GM12872 (cell line): Measurements from ENCODE around the gene IGF2BP2.

Source experiments
- TF ChIP-seq, protein P1 (sequence below): IDR thresholded peaks from 3 replicates; pipeline ENCODE4 v1.5.1; 2011; ENCODE audit warnings: low read depth, mild to moderate bottlenecking, low read length, moderate library complexity; ENCODE audit not compliant: insufficient read depth

Gene IGF2BP2

DNA sequence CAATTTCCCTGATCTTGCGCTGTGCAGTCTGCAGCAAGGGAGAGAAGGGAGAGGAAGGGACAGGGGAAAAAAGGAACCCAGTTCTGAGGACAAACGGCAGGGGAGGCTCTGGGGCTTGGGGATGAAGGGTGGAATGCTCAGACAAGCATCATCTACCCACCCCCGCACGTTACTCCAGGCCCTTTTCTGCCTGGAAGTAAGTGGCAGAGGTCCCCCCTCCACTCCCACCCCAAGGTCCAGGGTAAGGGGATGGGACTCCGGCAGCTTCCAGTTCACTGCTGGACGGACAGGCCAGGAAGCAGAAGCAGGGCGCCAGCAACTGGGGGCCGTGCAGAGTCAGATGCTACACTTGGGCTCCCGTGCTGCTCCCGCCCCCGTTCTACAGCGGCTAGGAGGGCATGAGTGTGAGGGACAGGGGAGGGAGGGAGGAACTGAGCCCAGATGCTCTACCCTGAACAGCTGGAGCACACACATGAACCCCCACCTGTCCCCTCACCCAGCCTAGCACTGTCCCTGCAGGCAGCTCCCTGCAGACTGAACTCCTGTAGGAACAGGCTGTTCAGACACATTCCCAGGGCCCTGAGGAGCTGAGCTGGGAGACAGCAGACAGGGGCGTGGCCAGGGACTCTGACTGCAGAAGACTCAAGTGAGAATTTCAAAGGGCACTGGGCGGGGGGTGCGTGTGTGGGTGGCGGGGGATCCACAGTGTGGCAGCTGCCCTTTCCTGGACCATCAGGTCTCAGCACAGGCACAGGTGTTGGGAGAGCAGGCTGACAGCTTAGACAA is 179.1 kb downstream of the IGF2BP2 start:
- TF ChIP-seq, protein P1, sequence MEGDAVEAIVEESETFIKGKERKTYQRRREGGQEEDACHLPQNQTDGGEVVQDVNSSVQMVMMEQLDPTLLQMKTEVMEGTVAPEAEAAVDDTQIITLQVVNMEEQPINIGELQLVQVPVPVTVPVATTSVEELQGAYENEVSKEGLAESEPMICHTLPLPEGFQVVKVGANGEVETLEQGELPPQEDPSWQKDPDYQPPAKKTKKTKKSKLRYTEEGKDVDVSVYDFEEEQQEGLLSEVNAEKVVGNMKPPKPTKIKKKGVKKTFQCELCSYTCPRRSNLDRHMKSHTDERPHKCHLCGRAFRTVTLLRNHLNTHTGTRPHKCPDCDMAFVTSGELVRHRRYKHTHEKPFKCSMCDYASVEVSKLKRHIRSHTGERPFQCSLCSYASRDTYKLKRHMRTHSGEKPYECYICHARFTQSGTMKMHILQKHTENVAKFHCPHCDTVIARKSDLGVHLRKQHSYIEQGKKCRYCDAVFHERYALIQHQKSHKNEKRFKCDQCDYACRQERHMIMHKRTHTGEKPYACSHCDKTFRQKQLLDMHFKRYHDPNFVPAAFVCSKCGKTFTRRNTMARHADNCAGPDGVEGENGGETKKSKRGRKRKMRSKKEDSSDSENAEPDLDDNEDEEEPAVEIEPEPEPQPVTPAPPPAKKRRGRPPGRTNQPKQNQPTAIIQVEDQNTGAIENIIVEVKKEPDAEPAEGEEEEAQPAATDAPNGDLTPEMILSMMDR, result no peak

DNA sequence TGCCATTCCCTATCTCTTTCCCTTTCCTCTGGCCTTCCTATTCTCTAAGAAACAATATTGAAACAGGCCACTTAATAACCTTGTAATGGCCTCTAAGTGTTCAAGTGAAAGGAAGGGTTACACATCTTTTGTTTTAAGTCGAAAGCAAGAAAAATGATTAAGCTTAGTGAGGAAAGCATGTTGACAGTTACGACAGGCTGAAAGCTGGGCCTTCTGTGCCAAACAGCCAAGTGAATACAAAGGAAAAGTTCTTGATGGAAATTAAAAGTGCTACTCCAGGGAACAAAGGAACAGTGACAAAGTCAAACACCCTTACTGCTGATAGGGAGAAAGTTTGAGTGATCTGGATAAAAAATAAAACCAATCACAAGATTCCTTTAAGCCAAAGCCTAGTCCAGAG is 184.5 kb downstream of the IGF2BP2 start:
- TF ChIP-seq, protein P1, result no peak

DNA sequence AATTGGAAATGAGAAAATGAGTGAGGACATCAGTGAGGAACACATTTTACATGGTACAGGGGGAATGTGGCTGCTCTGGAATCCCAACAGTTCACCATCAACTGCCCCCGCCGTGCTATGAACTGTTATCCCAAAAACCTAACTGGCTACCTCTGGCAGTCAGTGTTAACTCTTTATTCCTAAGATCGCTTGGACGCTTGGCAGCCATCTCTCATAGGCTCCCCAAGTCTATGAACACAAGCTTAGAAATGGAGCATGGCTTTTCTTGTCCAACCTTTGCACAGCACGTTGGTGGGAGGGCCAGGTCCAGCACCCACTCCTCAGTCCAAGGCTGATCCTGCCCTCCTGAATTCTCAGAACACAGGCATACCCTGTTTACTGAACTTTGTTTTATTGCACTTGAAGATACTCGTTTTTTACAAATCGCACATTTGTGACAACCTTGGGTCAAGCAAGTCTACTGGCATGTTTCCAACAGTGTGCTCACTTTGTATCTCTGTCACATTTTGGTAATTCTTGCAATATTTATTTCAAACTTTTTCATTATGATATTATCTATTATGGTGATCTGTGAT is 185.1 kb downstream of the IGF2BP2 start:
- TF ChIP-seq, protein P1, result no peak

- TF ChIP-seq, protein P1, result no peak
These were observed 187.5 kb downstream of the IGF2BP2 start for GRCh38 chr3:185637388-185637787.

DNA sequence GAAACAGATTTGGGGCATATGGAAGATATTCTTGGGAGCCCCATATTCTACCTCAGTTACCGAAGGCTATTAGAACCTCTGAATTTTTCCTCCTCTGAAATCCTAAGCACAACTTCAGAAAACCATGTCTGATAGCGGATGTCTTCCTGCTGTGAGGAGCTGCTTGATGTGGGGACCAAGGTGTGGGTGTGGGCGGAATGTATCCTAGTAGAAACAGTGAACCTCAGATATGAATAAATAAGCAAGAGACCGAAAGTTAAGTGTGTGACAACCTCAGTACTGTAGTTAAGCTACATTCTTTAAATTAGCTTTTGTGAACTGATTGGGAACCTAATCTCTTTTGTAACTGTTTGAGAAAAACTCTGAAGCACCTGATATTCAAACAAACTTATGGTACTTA is 191.8 kb downstream of the IGF2BP2 start:
- TF ChIP-seq, protein P1, result no peak

DNA sequence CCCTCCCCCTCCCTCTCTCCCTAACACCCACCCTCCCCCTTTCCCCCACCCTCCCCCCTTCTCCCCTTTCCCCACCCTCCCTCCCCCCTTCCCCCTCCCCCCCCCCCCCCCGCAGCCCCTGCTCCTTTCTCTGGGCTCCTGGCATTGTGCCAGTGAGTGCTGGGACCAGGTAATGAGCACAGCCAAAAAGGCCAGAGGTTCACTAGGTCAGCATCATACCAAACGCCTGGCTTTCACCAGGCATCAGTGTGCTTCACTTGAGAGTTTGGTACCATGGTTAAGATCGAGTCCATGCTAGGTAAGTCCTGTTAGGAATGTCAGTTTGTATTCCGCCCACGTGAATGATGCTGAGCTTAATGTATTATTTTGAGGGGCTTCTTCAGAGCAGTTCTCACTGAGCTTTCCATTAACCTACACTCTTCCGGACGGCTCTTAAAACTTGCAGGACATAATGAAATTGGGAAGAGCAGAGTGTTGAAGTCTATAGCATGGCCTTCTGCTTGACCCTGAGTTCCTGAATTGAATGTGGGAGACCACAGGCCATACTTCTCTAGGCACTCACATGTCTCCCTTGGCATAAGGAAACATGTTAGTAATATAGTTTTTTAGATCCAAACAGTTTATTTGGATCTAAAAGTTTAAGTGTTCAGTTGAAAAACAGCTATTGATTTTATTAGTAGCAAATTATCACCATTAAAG is 193.2 kb downstream of the IGF2BP2 start:
- TF ChIP-seq, protein P1, result no peak

DNA sequence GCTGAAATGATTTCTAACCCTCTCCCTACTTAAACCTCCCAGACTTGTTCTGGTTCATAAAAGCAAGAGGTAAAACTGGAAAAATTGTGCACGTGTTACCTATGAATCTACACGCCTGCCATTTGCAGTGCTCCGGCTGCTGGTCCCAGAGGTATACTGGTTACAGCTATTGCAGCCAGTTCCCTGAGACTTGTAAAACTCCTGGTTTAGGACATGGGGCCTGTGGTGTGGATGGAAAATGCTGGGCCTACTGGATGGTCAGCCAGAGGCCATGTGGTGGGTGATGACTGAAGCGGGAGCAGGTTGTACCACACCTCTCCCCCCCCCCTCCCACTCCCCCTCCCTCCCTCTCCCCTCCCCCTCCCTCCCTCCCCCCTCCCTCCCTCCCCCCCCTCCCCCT is 193.7 kb downstream of the IGF2BP2 start:
- TF ChIP-seq, protein P1, result no peak
